NT2/D1 (cell line): ENCODE data around the gene CASP7.

ENCODE experiments used
- DNase-seq: peaks from one replicate; pipeline ENCODE4 v3.0.0-alpha.2; 2011; ENCODE audit warnings: low read depth, low spot score
- H3K27me3 ChIP-seq: 2 replicates; pipeline ENCODE4 v1.6.0; 2011; ENCODE audit warnings: mild to moderate bottlenecking; ENCODE audit not compliant: insufficient read length, insufficient read depth
- H3K36me3 ChIP-seq: 2 replicates; pipeline ENCODE4 v1.6.1; 2011; ENCODE audit warnings: mild to moderate bottlenecking, low read length, mixed read lengths; ENCODE audit not compliant: insufficient read depth, insufficient read length
- H3K4me1 ChIP-seq: 2 replicates; pipeline ENCODE4 v1.5.1; 2011; ENCODE audit not compliant: insufficient read depth, insufficient read length
- H3K4me3 ChIP-seq: 2 replicates; pipeline ENCODE4 v1.5.1; 2011; ENCODE audit warnings: low read depth; ENCODE audit not compliant: insufficient read length
- H3K9ac ChIP-seq: 2 replicates; pipeline ENCODE4 v1.6.0; 2011; ENCODE audit warnings: low read depth; ENCODE audit not compliant: insufficient read length
- H3K9me3 ChIP-seq: 2 replicates; pipeline ENCODE4 v1.5.1; 2011; ENCODE audit warnings: mild to moderate bottlenecking, low read length; ENCODE audit not compliant: insufficient read depth
- SUZ12 ChIP-seq: IDR thresholded peaks from 2 replicates; pipeline ENCODE4 v1.6.1; 2011; ENCODE audit not compliant: insufficient read length, insufficient read depth; ENCODE audit errors: extremely low read depth
- YY1 ChIP-seq: IDR thresholded peaks from 2 replicates; pipeline ENCODE4 v1.6.1; 2011; ENCODE audit not compliant: insufficient read length, insufficient read depth
- ZNF274 ChIP-seq: IDR thresholded peaks from 2 replicates; pipeline ENCODE4 v1.6.1; 2011; ENCODE audit warnings: mild to moderate bottlenecking, low read depth, low read length

Gene CASP7

DNA sequence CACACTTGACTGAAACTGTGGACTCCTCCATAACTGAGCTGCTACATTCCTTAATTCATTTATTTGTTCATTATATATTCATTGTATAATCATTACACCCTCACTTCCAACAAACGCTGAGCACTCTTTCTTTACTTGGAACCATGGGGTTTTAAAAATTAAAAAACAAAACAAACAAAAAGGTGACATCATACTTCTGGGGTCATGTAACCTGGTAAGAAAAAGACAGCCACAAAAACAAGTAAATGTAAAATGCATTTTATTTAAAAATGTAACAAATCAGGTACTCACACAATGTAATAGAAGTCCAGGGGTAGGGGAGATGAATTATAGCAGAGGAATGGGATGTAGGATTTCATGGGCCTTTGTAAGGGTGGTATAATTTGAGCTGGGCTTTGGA is 96.8 kb downstream of the CASP7 start:
- no peaks in the 10 kb centered on the region for H3K9me3 ChIP-seq
- no peak overlapping the region for H3K9ac ChIP-seq
- no peaks in the 10 kb centered on the region for H3K27me3 ChIP-seq
- no peak overlapping the region for H3K4me3 ChIP-seq
- no peak for DNase-seq
- H3K4me1 ChIP-seq: peaks cover 3% of the 10 kb centered on the region
- no peak for TF ChIP-seq YY1
- no peak for TF ChIP-seq SUZ12
- TF ChIP-seq ZNF274: no peak
- no peaks in the 10 kb centered on the region for H3K36me3 ChIP-seq
